ENCODE results near the gene CYP27C1. TPM values are rescaled to one million over a fixed set of nuclear protein-coding genes. Genes with fewer than 3 reads are reported as not detected.

The CYP27C1 gene
- total RNA-seq (2016; rRNA removed; fragmentation: Illumina TruSeq; extraction: Trizol) (not detected in 2 replicates), polyA plus RNA-seq (2011; rRNA removed) (not detected in 2 replicates), polyA minus RNA-seq (2011; rRNA and poly(A)+ RNA removed; ENCODE audit: low replicate concordance) (not detected in 2 replicates), Bru-seq, nascent RNA (percentile 7 among the genes with signal in this experiment), BruChase-seq, experiment 1, labeled RNA remaining after a 6-hour chase (percentile 9 among the genes with signal in this experiment), BruChase-seq, experiment 2, labeled RNA remaining after a 2-hour chase (percentile 12 among the genes with signal in this experiment)
- total RNA-seq (2016; cell fraction: cytosol; rRNA removed; fragmentation: Illumina TruSeq; extraction: Trizol; ENCODE audit: low read depth) = not detected in 2 replicates
- not detected in 2 replicates for total RNA-seq (2016; cell fraction: insoluble cytoplasmic fraction; rRNA removed; fragmentation: Illumina TruSeq; extraction: Trizol)
- not detected in 2 replicates for total RNA-seq (2016; cell fraction: membrane; rRNA removed; fragmentation: Illumina TruSeq; extraction: Trizol)
- total RNA-seq (2016; cell fraction: nucleus; rRNA removed; fragmentation: Illumina TruSeq; extraction: Trizol) = not detected in 2 replicates
- polyA plus RNA-seq (2011; cell fraction: cytosol; rRNA removed) = not detected in 2 replicates
- polyA plus RNA-seq (2011; cell fraction: nucleus; rRNA removed) = not detected in 2 replicates
- polyA plus RNA-seq (2012) = not detected in 2 replicates
- polyA plus RNA-seq (2016; cell fraction: cytosol; fragmentation: Illumina TruSeq; extraction: Trizol; ENCODE audit: low read depth) = not detected in 2 replicates
- not detected in 2 replicates for polyA plus RNA-seq (2016; cell fraction: insoluble cytoplasmic fraction; fragmentation: Illumina TruSeq; extraction: Trizol; ENCODE audit: low read depth)
- polyA plus RNA-seq (2016; cell fraction: membrane; fragmentation: Illumina TruSeq; extraction: Trizol; ENCODE audit: low read depth) = not detected in 2 replicates
- not detected in 2 replicates for polyA plus RNA-seq (2016; cell fraction: nucleus; fragmentation: Illumina TruSeq; extraction: Trizol; ENCODE audit: insufficient read depth, low read depth)
- not detected in 2 replicates for polyA minus RNA-seq (2011; cell fraction: cytosol; rRNA and poly(A)+ RNA removed)
- not detected in 2 replicates for polyA minus RNA-seq (2011; cell fraction: nucleus; rRNA and poly(A)+ RNA removed)
- long read RNA-seq, experiment 1 = 0 reads
- long read RNA-seq, experiment 2 = 0 reads

DNA sequence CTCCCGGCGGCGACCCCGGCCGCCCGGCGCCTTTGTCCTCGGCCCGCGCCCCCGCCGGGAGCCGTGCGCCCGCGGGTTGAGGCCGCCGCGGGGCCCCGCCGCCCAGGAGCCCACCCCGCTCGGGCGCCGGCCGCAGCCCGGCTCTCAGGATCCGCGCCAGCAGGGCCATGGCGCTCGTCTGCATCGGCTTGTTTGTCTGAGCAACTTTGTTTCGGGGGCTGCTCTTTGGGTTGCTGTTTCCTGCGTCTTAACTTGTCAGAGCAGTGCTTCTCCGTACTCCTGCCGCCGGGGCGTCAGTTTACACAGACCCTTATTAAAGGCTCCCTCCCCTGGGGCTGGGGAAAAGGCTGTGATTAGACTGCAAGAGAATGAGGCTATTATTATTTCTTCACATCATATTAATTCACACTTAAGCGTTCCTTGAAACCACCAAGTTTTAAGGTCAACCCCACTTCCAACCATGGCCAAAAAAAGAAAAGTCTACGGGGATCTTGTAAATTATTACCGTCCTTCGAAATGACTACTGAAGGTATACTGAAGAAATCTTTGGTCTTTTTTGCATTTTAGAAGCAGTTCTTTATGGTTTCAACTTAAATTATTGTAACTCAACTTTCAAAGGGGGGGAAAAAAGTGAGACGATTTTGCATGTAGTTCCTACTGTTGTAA lies at the start of gene CYP27C1:
CYP27C1 (minus strand) TSS at position 198 of the 666 bp plus-strand sequence; CDS start at position 169, 29 bp downstream.
- no peak within 1 kb of the TSS for H3K27ac ChIP-seq (ENCODE audit: extremely low read length, insufficient read depth, low read length)
- no peaks in the 10 kb centered on the region for H3K36me3 ChIP-seq (replicated peaks in 1 of 2; ENCODE audit: control insufficient read depth in 1 of 2, insufficient read depth in 2 of 2, low read length in 2 of 2)
- in situ Hi-C loops (cut with HindIII; ENCODE audit: extremely low pct_ligation_motif_present, low pct_unique_long_range_greater_than_20kb) (no loop called here), intact Hi-C loops (cut with micrococcal nuclease; ENCODE audit: unreplicated experiment) (no loop called here)
- H3K9me3 ChIP-seq (ENCODE audit: low read length) = no peaks in the 10 kb centered on the region
- WGBS (ENCODE audit: low lambda C conversion rate) = 2% methylated on average over 32 of the region's 43 CpGs
- DNase-seq (ENCODE audit: low spot score) (no peak), ATAC-seq (peak; percentile 71), FAIRE-seq (no peak)
- peak within 1 kb of the TSS; percentile 91 for H3K4me2 ChIP-seq (ENCODE audit: low read depth, low read length)
- H3K9ac ChIP-seq (ENCODE audit: insufficient read depth, low read depth, low read length) = no peak within 1 kb of the TSS
- CTCF ChIA-PET (ENCODE audit: low intra/inter-chr PET ratio, low total read pairs) = no interaction called here
- POLR2A ChIA-PET = no interaction called here
- H3K4me3 ChIP-seq (replicated peaks in 1 of 3; ENCODE audit: insufficient read depth in 1 of 3, low read depth in 2 of 3, low read length in 3 of 3) = peak within 1 kb of the TSS; percentile 56 to 69 (median 66)
- no peaks in the 10 kb centered on the region for H4K20me1 ChIP-seq (ENCODE audit: insufficient read depth, low read length)
- H3K4me1 ChIP-seq (ENCODE audit: insufficient read depth, low read length) = peaks cover 14% of the 10 kb centered on the region
- H3K79me2 ChIP-seq (ENCODE audit: insufficient read depth, low read length) = no peaks in the 10 kb centered on the region
- peak; percentile 93 for TF ChIP-seq EZH2 (conservative IDR thresholded peaks at IDR 0.05; ENCODE audit: low read depth, low read length)
- no peak for TF ChIP-seq PRDM10 (CRISPR knock-in tag; IDR thresholded peaks at IDR 0.05; ENCODE audit: low read depth)
- TF ChIP-seq U2AF2 (IDR thresholded peaks at IDR 0.05; ENCODE audit: low read depth, low read length) = no peak
- no peak for TF ChIP-seq JUNB (CRISPR knock-in tag; IDR thresholded peaks at IDR 0.05; ENCODE audit: borderline replicate concordance)
- TF ChIP-seq CBX2 (IDR thresholded peaks at IDR 0.05; ENCODE audit: low read depth, low read length) = peak; percentile 96
- TF ChIP-seq CBX2 (CRISPR knock-in tag; IDR thresholded peaks at IDR 0.05; ENCODE audit: low read depth) = no peak
- TF ChIP-seq ASH2L (IDR thresholded peaks at IDR 0.05; ENCODE audit: insufficient read length, low read depth, low read length) = no peak
- TF ChIP-seq ATRX (CRISPR knock-in tag; IDR thresholded peaks at IDR 0.05; ENCODE audit: borderline replicate concordance) = no peak
- TF ChIP-seq ATF1 (CRISPR knock-in tag; IDR thresholded peaks at IDR 0.05) = no peak
- no TSS peak for BruUV-seq (replicated peaks)
- H3K27me3 ChIP-seq (ENCODE audit: control insufficient read depth in 1 of 2, insufficient read depth in 2 of 2, low read length in 2 of 2) = peaks cover 21 to 52% of the 10 kb centered on the region in 2 experiments
- no peak within 1 kb of the TSS for H2AFZ ChIP-seq (ENCODE audit: low read length)

All from HepG2 (cell line).